GM18951 (cell line): Measurements from ENCODE around the gene DVL2.
"Not testable (repeated sequence)": the region's sequence is repeated elsewhere in the genome, so short reads cannot be mapped to it uniquely, and the experiment has no call there.

Source experiments
- POLR2A ChIP-seq: IDR thresholded peaks from 4 replicates; pipeline ENCODE4 v1.6.1; 2011; ENCODE audit warnings: mild to moderate bottlenecking; ENCODE audit not compliant: insufficient read length, insufficient read depth; ENCODE audit errors: extremely low read depth
- in situ Hi-C: fragments of 300-500 bp; cut with MboI; formaldehyde crosslinking; loops from one replicate; pipeline ENCODE4 v1.12.0; 2022; ENCODE audit warnings: low sequenced_read_pairs, mixed read lengths, inconsistent platforms; ENCODE audit not compliant: unreplicated experiment

Gene DVL2

GRCh38 chr17:7204336-7204735 lies 30.0 kb downstream of the DVL2 start:
- TF ChIP-seq POLR2A: no peak
- in situ Hi-C loops: no loop called here

DNA sequence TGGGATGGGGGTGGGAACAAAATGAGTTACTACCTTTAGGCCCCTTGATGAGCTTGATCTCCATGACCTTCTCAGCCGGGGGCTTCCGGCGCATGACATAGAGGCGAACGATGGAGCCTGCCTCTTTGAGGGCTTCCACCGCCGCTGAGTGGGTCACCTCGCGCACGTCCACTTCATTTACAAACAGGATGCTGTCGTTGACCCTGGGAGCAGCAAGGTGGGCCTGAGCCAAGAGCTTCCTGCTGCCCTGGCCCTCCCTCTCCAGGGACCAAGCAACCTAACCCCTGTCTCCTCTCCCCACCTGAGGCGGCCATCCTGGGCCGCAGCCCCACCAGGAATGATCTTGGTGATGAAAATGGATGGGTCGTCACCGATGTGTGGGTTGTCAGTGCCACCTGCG lies 30.9 kb downstream of the DVL2 start:
- TF ChIP-seq POLR2A: no peak
- in situ Hi-C loops: no loop called here

DNA sequence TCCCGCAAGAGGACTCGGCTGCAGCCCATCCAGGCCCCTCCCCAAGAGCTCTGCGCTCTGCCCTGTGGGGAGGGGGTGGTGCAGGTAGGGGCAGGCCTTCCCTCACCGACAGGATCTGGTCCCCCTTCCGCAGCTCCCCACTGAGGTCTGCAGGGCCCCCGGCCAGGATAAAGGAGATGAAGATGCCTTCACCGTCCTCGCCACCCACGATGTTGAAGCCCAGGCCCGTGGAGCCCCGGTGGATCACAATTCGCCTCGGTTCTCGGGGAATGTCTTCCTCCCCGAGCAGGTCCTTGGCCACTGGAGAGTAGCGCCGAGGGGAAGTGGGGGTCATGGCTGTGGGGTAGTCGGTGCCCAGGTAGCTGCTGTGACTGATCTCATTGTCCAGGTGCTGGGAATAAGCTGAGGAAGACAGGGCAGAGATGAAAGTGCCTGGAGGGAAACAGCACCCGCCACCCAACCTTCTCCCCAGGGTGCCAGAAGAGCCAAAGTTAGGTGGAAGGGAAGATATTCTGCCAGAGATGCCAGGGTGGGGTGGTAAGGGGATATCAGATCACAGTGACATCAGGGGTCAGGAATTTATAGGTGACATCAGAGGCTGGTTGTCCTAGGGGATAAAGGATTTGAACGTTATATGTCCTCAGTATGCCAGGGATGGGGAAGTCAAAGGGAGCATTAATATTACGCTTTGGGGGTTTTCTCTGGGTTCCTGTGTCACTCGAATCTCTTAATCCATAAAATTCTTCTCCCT lies 37.5 kb downstream of the DVL2 start:
- no peak for TF ChIP-seq POLR2A
- in situ Hi-C loops: no loop called here

DNA sequence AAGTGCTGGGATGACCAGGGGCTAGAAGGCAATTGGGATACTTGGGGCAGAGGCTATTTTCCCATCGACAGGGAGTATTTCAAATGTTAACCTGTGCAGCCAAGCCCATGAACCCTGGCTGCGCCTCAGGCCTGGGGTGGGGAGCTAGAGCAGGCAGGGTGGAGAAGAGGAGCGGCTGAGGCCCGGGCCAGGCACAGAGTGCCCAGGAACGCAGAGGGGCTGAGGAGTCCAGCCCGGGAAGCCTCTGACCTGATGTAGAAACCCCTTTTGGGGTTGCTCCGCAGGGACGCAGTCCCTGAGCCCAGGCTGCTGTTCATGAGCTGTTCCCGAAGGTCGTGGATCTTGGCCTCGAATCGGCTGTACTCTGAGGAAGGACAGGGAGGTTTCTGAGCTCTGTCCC lies 38.3 kb downstream of the DVL2 start:
- TF ChIP-seq POLR2A: no peak
- in situ Hi-C loops: no loop called here

DNA sequence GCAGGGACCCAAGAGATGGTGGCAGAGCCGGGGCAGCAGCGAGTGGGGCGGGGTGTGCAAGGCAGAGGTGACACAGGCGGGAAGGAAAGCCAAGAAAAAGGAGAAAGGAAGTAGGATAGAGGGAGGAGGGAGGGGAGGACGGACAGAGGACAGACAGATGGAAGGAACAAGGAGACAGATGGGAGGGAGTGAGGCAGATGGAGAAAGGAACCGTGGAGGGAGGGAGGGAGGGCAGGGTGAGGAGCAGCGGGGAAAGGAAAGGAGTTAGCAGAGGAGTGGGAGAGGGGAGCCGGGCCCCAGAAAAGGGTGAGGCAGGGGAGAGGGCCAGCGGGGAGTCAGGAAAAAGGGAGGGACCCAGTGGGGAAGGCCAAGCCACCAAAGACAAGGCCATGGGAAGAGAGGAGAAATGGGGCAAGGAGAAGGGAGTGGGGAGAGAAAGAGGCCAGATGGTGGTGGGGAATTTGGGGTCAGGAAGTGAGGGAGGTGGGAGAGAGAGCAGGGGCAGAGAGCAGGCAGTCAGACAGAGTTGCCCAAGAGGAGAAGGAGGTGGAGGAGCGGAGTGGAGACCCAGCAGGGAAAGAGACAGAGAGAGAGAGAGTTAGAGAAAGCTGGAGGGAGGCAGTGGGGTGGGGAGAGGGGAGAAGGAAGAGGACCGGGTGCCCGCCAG lies 41.9 kb downstream of the DVL2 start:
- in situ Hi-C loops: no loop called here
- no peak for TF ChIP-seq POLR2A

- in situ Hi-C loops: no loop called here
- TF ChIP-seq POLR2A: no peak
These were observed 42.6 kb downstream of the DVL2 start for GRCh38 chr17:7191571-7192270.

DNA sequence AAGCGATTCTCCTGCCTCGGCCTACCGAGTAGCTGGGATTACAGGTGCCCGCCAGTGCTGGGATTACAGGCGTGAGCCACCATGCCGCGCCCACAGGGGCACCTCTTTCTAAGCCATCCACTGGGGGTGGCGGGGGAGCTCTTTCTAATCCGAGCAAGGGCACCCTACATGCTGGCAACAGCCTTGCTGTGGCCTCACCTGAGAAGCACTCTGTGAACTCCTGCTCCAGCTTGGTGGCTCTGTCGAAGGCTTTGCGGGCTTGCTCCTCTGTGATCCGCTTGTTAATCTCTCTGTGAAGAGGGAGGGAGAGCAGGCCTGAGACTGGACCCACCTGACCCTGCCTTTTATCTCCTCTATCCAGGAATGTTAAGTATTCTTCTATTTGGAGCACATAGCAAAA lies 43.2 kb downstream of the DVL2 start:
- no peak for TF ChIP-seq POLR2A
- in situ Hi-C loops: no loop called here

DNA sequence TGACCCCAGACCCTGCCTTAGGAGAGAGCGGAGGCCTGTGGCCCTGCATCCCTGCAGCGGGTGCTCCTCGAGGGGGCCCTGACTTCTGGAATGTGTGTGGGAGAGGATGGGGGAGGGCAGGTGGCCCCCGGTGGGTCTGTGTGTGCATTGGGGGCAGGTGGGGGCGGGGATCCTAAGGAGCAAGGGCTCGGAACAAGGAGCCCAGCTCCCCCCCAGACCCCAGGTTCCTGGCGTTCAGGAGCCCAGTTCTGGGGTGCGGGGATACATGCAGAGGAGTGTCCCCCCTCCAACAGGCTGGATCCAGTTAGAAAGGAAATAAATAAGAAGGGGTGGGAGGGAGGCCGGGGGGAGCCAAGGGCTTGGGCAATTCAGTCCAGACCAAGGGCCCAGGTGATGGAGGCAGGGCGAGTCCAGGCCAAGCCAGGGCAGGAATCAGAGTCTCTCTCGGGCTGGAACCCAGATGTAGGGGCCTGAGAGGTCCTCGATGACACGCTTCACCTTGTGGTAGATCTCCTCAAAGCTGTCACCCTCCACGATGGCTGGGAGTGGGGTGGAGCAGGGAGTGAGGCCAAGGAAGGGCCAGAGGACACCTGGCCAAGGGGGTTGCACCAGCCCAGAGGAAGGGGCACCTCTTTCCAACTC lies 43.9 kb downstream of the DVL2 start:
- TF ChIP-seq POLR2A: no peak
- in situ Hi-C loops: no loop called here

DNA sequence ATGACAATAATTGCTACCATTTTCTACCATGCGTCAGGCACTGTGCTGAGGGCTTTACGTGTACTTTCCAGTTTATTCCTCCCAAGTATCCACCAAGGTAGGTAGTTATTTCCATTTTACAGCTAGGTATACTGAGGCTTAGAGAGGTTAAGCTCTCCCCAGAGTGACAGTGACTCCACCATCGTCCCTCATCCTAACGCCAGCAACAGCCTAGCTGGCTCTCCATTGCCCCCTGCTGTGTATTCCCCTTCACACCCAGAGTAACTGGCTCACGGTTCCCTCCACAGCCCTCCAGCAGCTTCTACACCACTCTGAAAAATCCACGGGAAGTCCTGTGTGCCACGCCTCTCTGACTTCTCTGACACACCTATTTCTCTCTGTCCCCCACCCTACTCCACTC lies 48.1 kb downstream of the DVL2 start:
- in situ Hi-C loops: no loop called here
- no peak for TF ChIP-seq POLR2A

GRCh38 chr17:7184647-7185046 lies 49.7 kb downstream of the DVL2 start:
- in situ Hi-C loops: no loop called here

GRCh38 chr17:7184091-7184488 lies 50.2 kb downstream of the DVL2 start:
- in situ Hi-C loops: no loop called here
- TF ChIP-seq POLR2A: no peak

More at GRCh38 chr17:7184647-7185046, 49.7 kb downstream of the DVL2 start:
- TF ChIP-seq POLR2A: no peak

DNA sequence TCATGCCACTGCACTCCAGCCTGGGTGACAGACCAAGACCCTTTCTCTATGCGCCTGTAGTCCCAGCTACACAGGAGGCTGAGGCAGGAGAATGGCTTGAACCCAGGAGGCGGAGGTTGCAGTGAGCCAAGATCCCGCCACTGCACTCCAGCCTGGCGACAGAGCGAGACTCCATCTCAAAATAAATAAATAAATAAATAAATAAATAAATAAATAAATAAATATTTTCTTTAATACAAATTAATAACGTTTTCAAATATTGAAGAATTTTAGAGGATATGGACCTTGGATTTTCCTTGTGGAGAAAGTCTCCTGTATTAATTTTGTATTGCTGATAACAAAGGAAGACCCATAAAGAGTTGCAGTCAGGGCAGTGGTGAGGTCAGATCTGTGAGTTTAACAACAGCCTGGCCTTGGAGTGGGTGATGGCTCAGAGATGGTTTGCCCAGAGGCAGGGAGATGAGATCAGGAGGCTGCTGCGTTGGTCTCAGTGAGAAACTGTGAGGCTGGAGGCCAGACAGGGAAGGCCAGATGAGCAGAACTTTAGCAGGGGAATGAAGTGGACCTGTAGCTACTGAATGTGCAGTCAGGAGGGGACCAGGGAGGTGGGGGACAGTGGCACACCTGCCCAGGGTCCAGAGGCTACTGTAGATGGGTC lies 50.8 kb downstream of the DVL2 start:
- in situ Hi-C loops: no loop called here
- no peak for TF ChIP-seq POLR2A

DNA sequence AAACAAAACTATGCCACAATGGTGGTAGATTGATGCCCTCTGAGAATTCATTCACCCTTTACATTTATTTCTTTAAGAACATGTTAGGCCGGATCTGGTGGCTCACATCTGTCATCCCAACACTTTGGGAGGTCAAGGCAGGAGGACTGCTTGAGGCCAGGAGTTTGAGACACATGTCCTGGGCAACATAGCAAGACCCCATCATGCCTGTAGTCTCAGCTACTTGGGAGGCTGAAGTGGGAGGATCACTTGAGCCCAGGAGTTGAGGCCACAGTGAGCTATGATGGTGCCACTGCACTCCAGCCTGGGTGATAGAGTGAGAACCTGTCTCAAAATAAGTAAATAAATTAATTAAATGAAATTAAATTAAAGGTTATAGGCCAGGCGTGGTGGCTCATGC lies 52.2 kb downstream of the DVL2 start:
- in situ Hi-C loops: not testable (repeated sequence)
